ENCODE results near the gene AMBN.

Gene AMBN, protein sequence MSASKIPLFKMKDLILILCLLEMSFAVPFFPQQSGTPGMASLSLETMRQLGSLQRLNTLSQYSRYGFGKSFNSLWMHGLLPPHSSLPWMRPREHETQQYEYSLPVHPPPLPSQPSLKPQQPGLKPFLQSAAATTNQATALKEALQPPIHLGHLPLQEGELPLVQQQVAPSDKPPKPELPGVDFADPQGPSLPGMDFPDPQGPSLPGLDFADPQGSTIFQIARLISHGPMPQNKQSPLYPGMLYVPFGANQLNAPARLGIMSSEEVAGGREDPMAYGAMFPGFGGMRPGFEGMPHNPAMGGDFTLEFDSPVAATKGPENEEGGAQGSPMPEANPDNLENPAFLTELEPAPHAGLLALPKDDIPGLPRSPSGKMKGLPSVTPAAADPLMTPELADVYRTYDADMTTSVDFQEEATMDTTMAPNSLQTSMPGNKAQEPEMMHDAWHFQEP

DNA sequence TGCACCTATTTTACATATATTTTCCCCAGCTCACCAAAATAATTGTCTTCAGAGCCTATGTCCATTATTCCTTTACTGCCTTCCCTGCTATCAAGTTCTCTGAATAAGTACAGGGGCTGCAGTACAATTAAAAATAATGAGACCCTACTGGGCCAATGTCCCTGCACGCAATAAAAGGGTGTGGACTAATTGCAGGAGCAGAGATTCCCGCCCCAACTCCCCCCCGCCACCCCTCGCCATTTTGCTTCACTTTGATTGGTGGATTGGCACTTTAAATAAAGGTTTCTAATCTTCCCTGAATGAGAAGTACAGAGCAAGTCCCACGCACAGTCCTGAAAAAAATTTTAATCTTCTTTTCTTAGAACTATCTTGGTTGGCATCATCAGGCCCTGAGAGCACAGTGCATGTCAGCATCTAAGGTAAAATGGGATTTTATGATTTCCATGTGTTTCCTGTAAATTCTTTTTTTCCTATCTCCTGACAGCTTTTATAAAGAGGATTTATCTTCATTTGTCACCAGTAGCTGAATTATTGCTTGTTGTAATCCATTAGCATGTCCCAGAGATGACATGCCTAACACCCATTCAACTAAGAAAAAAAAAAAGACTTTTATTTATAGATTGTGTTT is at the start of gene AMBN:
Gene AMBN (plus strand): TSS at position 302 of the 628 bp plus-strand sequence. CDS start 103 bp downstream, at position 405.
- H3K4me3 ChIP-seq (ENCODE audit: low read length): no peak within 1 kb of the TSS
- TF ChIP-seq CTCF (IDR thresholded peaks at IDR 0.05; ENCODE audit: insufficient read depth, low read depth, low read length, missing control alignments): no peak

GRCh38 chr4:70544279-70544868 is 47.7 kb upstream of the AMBN start:
- DNase-seq (ENCODE audit: low read depth): peak; percentile 47
- TF ChIP-seq CTCF (IDR thresholded peaks at IDR 0.05; ENCODE audit: insufficient read depth, low read depth, low read length, missing control alignments): peak; percentile 78

More for the DNA sequence above, at the start of gene AMBN:
- DNase-seq (ENCODE audit: low read depth): no peak

GRCh38 chr4:70556856-70557255 is 35.2 kb upstream of the AMBN start:
- peak; percentile 60 for DNase-seq (ENCODE audit: low read depth)
- no peak for TF ChIP-seq CTCF (IDR thresholded peaks at IDR 0.05; ENCODE audit: insufficient read depth, low read depth, low read length, missing control alignments)
- no peak overlapping the region for H3K4me3 ChIP-seq (ENCODE audit: low read length)

More at GRCh38 chr4:70544279-70544868, 47.7 kb upstream of the AMBN start:
- H3K4me3 ChIP-seq (ENCODE audit: low read length): no peak overlapping the region

GRCh38 chr4:70559211-70559830 is 32.7 kb upstream of the AMBN start:
- TF ChIP-seq CTCF (IDR thresholded peaks at IDR 0.05; ENCODE audit: insufficient read depth, low read depth, low read length, missing control alignments): peak; percentile 84
- peak; percentile 63 for DNase-seq (ENCODE audit: low read depth)
- H3K4me3 ChIP-seq (ENCODE audit: low read length): no peak overlapping the region

DNA sequence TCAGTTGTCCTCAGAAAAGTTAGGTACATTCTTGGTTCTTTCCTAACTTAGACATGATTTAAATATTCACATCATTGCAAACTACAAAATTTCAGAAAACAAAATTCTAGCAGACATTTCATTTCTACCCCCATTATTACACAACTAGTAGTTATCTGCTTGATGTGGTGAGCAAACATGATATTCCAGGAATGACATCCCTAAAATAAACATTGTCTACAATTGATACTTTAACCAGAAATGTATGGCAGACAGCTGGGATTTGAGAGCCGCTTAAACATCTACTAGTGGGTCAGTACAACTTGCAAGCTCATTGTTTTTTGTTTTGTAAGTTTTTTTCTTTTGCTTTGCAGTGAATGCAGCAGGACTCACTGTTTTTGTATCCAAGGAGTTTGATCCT is 32.1 kb upstream of the AMBN start:
- H3K4me3 ChIP-seq (ENCODE audit: low read length): no peak overlapping the region
- TF ChIP-seq CTCF (IDR thresholded peaks at IDR 0.05; ENCODE audit: insufficient read depth, low read depth, low read length, missing control alignments): no peak
- no peak for DNase-seq (ENCODE audit: low read depth)

- H3K4me3 ChIP-seq (ENCODE audit: low read length): no peak overlapping the region
- no peak for TF ChIP-seq CTCF (IDR thresholded peaks at IDR 0.05; ENCODE audit: insufficient read depth, low read depth, low read length, missing control alignments)
- no peak for DNase-seq (ENCODE audit: low read depth)
Measured at GRCh38 chr4:70564033-70564432, 28.0 kb upstream of the AMBN start.
